Colonic mucosa (tissue), 4 donors: ENCODE results near the gene PIGB. TPM values are rescaled to one million over a fixed set of nuclear protein-coding genes. Genes with fewer than 3 reads are reported as not detected.
A peak's percentile ranks its signal among the peaks of the same experiment; 100 is the strongest.

Source experiments
- DNase-seq: peaks from one replicate; pipeline ENCODE4 v3.0.0-alpha.2; 2020
- H3K27ac ChIP-seq: fragments of 200-600 bp; one replicate; pipeline ENCODE4 v1.8.0; 2021
- H3K27me3 ChIP-seq: fragments of 200-600 bp; one replicate; pipeline ENCODE4 v1.8.0; 2021
- H3K36me3 ChIP-seq: fragments of 200-600 bp; one replicate; pipeline ENCODE4 v1.8.0; 2021
- H3K4me1 ChIP-seq: fragments of 200-600 bp; one replicate; pipeline ENCODE4 v1.8.0; 2021; ENCODE audit warnings: mild to moderate bottlenecking
- H3K4me3 ChIP-seq: fragments of 200-600 bp; one replicate; pipeline ENCODE4 v1.8.0; 2021
- H3K9ac ChIP-seq, 2 donors: one replicate each; pipeline ENCODE4 v1.7.0; 2013; ENCODE audit warnings: control low read depth in 2 of 2, low read depth in 2 of 2, low read length in 2 of 2
- H3K9me3 ChIP-seq: fragments of 200-600 bp; one replicate; pipeline ENCODE4 v1.8.0; 2021
- intact Hi-C: fragments of 100-400 bp; cut with DNase I; formaldehyde crosslinking; loops from one replicate; pipeline ENCODE4 v1.14.1; 2022
- total RNA-seq, 2 donors: library from RNA; stranded (reverse); fragmentation: NEBNext Ultra II Directional in 1 of 2; extraction: Animal tissue kit (Norgen Biotek cat#: 25700) in 1 of 2; gene quantifications; one replicate each; pipeline ENCODE4 v1.2.1, GENCODE V29; 2021
- TF ChIP-seq, protein P1 (sequence below): fragments of 200-600 bp; IDR thresholded peaks from one replicate; pipeline ENCODE4 v1.8.0; 2022; ENCODE audit warnings: antibody characterized with exemption, mild to moderate bottlenecking
- donor health status: healthy.
- donor health status: DM: no; HTN: no; CAD: no.
- donor health status: DM: no; HTN: no; CAD: no.

The PIGB gene
- 10 to 100 TPM; 15.0 to 15.8 TPM for total RNA-seq

DNA sequence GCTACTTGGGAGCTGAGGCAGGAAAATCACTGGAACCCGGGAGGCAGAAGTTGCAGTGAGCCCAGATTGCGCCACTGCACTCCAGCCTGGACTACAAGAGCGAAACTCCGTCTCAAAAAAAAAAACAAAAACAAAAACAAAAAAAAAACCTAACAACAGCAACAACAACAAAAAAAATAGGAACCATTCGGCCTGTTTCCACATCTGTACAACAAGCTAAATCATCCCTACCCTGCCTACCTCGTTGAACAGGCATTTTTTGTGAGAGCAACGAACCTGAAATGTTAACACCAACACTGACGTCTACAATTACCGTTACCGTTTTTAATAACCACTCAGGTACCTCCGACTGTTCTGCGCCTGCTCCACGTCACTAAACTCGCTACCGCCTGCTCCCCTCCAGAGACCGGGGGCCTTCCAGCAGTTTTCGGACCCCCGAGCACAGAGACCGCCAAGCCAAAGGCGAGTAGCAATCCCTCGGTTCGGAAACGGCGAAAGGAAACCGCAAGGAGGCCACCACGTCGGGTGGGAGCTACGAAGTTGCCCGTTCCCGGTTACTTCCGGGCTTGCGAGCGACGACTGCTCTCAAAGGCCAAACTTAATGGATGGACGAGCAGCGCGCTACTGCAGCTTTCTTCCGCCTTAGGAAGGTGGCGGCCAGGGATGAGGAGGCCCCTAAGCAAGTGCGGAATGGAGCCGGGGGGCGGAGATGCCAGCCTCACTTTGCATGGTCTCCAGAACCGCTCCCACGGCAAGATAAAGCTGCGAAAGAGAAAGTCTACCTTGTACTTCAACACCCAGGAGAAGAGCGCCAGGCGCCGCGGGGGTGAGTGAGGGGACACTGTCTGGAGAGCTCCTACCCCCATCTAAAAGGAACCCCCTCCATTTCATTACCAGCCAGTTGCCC, at the start of gene PIGB, which contains the start of gene PIGBOS1:
PIGB (plus strand) TSS at position 635 of the 907 bp plus-strand sequence; CDS start at position 664, 29 bp downstream.
PIGBOS1 (minus strand) TSS at position 536 of the 907 bp plus-strand sequence. CDS start 1,331 bp downstream, outside the sequence.
- H3K4me1 ChIP-seq, result peaks cover 9% of the 10 kb centered on the region
- no peaks in the 10 kb centered on the region for H3K27me3 ChIP-seq
- peak within 1 kb of the TSS; percentile 81 for H3K4me3 ChIP-seq
- intact Hi-C loops, result no loop called here
- peak within 1 kb of the TSS; percentile 77 for H3K27ac ChIP-seq
- H3K36me3 ChIP-seq, result no peaks in the 10 kb centered on the region
- peak within 1 kb of the TSS; percentile 88 to 98 for H3K9ac ChIP-seq
- TF ChIP-seq, protein P1, sequence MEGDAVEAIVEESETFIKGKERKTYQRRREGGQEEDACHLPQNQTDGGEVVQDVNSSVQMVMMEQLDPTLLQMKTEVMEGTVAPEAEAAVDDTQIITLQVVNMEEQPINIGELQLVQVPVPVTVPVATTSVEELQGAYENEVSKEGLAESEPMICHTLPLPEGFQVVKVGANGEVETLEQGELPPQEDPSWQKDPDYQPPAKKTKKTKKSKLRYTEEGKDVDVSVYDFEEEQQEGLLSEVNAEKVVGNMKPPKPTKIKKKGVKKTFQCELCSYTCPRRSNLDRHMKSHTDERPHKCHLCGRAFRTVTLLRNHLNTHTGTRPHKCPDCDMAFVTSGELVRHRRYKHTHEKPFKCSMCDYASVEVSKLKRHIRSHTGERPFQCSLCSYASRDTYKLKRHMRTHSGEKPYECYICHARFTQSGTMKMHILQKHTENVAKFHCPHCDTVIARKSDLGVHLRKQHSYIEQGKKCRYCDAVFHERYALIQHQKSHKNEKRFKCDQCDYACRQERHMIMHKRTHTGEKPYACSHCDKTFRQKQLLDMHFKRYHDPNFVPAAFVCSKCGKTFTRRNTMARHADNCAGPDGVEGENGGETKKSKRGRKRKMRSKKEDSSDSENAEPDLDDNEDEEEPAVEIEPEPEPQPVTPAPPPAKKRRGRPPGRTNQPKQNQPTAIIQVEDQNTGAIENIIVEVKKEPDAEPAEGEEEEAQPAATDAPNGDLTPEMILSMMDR, result no peak
- DNase-seq, result peak; percentile 90
- H3K9me3 ChIP-seq, result no peaks in the 10 kb centered on the region

DNA sequence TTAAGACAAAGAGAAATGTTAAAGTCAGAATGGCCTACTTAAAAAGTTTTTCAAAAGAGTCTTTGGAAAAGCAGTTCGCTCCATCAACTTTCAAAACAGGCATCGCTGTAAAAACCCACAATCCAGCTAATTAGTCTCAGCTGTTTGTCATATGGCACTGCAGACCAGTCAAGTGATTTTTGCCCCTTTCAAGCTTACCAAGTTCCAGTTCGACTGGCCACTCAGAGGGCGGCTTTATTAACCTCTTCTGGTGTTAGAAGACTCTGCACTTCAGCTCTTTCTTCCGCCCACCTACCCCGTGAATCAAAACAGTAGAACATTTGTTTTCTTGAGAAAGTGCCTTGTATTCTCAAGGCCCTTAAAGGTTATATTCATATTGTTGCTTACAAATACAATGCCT, 48.7 kb upstream of the PIGB start:
- intact Hi-C loops, result no loop called here
- Histone ChIP-seq H3K36me3 (no peaks in the 10 kb centered on the region), H3K4me3 (no peak overlapping the region), H3K9ac (no peak overlapping the region), H3K9me3 (no peaks in the 10 kb centered on the region), H3K4me1 (no peaks in the 10 kb centered on the region), H3K27ac (no peak overlapping the region), H3K27me3 (no peaks in the 10 kb centered on the region)
- DNase-seq, result no peak
- TF ChIP-seq, protein P1, result no peak

DNA sequence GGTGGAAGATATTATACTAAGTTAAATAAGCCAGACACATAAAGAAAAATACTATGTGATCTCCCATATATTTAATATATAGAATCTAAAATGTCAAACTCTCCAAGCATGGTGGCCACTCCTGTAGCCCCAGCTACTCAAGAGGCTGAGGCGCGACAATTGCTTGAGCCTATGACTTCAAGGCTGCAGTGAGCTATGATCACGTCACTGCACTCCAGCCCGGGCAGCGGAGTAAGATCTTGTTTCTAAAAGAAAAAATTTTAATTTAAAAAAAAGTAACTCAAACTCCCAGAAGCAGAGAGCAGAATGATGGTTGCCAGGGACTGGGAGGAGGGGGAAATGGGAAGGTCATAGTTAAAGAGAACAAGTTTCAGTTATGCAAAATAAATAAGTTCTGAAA, 42.7 kb upstream of the PIGB start:
- Histone ChIP-seq H3K4me1 (no peaks in the 10 kb centered on the region), H3K27me3 (no peaks in the 10 kb centered on the region), H3K9ac (no peak overlapping the region), H3K27ac (no peak overlapping the region), H3K4me3 (no peak overlapping the region), H3K9me3 (no peaks in the 10 kb centered on the region), H3K36me3 (no peaks in the 10 kb centered on the region)
- intact Hi-C loops, result no loop called here
- DNase-seq, result no peak
- TF ChIP-seq, protein P1, result no peak

DNA sequence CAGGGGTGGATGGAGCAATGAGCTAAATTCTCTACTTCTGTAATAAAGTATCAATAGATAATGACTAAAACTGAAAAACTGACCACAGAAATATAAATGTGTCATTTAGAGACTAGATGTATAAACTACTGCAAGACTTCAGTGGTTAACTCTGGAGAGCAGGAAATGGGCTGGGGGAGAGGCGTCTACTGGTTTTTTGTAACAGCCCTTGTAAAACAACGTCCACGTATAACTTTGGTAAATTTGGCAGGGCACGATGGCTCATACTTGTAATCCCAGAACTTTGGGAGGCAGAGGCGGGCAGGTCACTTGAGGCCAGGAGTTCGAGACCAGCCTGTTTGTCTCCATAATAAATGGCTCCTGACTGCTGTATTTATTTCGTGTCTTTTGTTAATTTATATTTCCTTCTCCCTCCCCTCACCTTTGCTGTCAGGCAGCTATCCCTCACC, 41.9 kb upstream of the PIGB start:
- Histone ChIP-seq H3K27me3 (no peaks in the 10 kb centered on the region), H3K27ac (no peak overlapping the region), H3K4me3 (no peak overlapping the region), H3K4me1 (no peaks in the 10 kb centered on the region), H3K36me3 (no peaks in the 10 kb centered on the region), H3K9me3 (no peaks in the 10 kb centered on the region), H3K9ac (no peak overlapping the region)
- DNase-seq, result no peak
- intact Hi-C loops, result no loop called here
- TF ChIP-seq, protein P1, result no peak

DNA sequence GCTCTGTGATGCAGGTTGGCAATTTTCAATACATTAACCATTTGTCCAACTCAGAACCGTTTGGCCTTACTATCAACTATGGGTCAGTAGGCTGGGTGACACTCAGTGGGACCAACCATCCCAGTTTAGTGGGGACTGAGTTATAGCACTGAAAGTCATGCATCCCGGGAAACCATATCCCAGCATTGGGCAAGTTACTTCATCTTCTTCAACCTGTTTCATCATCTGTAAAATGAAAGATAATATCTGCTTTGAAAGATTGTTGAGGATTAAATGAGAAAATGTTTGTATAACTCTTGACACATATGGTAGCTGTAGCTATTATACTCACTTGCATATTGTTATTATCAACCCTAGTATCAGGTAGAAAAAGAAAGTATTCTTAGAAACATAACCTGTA, 41.3 kb upstream of the PIGB start:
- TF ChIP-seq, protein P1, result no peak
- no peaks in the 10 kb centered on the region for H3K4me1 ChIP-seq
- H3K27ac ChIP-seq, result no peak overlapping the region
- H3K27me3 ChIP-seq, result no peaks in the 10 kb centered on the region
- intact Hi-C loops, result no loop called here
- no peak for DNase-seq
- no peaks in the 10 kb centered on the region for H3K9me3 ChIP-seq
- no peak overlapping the region for H3K9ac ChIP-seq
- H3K36me3 ChIP-seq, result no peaks in the 10 kb centered on the region
- no peak overlapping the region for H3K4me3 ChIP-seq
